Measurements from ENCODE around the gene PPP2R5E. TPM values are rescaled to one million over a fixed set of nuclear protein-coding genes. Genes with fewer than 3 reads are reported as not detected.
"Not testable (repeated sequence)": the region's sequence is repeated elsewhere in the genome, so short reads cannot be mapped to it uniquely, and the experiment has no call there.

Gene PPP2R5E
- total RNA-seq, 1 donor from 2014 or later: 45.1 TPM

- no peak for DNase-seq
- no peaks in the 10 kb centered on the region for H3K27me3 Mint-ChIP-seq
- peaks cover 34% of the 10 kb centered on the region for H3K36me3 Mint-ChIP-seq (ENCODE audit: low read depth)
- no peaks in the 10 kb centered on the region for H3K9me3 Mint-ChIP-seq
- no peak overlapping the region for H3K4me3 Mint-ChIP-seq
- no peaks in the 10 kb centered on the region for H3K4me1 Mint-ChIP-seq
- no peak overlapping the region for H3K27ac Mint-ChIP-seq
- intact Hi-C loops (cut with micrococcal nuclease): no loop called here
These were observed 150.9 kb downstream of the PPP2R5E start for GRCh38 chr14:63392236-63392635.

- no peaks in the 10 kb centered on the region for H3K9me3 Mint-ChIP-seq
- peaks cover 39% of the 10 kb centered on the region for H3K36me3 Mint-ChIP-seq (ENCODE audit: low read depth)
- H3K4me3 Mint-ChIP-seq: no peak overlapping the region
- no peak overlapping the region for H3K27ac Mint-ChIP-seq
- peak; percentile 88 for DNase-seq
- H3K27me3 Mint-ChIP-seq: no peaks in the 10 kb centered on the region
- peaks cover 7% of the 10 kb centered on the region for H3K4me1 Mint-ChIP-seq
- intact Hi-C loops (cut with micrococcal nuclease): loop anchor here (1.0 to 2.0 kb wide), 3 partner anchors 154 to 381 kb away; partner anchors contain the start of gene PPP2R5E
These were observed 154.3 kb downstream of the PPP2R5E start for GRCh38 chr14:63388766-63389431.

- Mint-ChIP-seq H3K4me1 (peaks cover 14% of the 10 kb centered on the region), H3K27me3 (no peaks in the 10 kb centered on the region), H3K4me3 (no peak overlapping the region), H3K9me3 (no peaks in the 10 kb centered on the region), H3K27ac (no peak overlapping the region), H3K36me3 (ENCODE audit: low read depth) (peaks cover 38% of the 10 kb centered on the region)
- intact Hi-C loops (cut with micrococcal nuclease): loop anchor here (2.0 kb wide), 2 partner anchors 155 to 245 kb away; partner anchors contain the start of gene PPP2R5E
- no peak for DNase-seq
These were observed 155.5 kb downstream of the PPP2R5E start for GRCh38 chr14:63387711-63388110.

GRCh38 chr14:63383776-63384367 lies 159.3 kb downstream of the PPP2R5E start:
- Mint-ChIP-seq H3K4me1 (peaks cover 14% of the 10 kb centered on the region), H3K9me3 (no peaks in the 10 kb centered on the region), H3K27me3 (no peaks in the 10 kb centered on the region), H3K27ac (peak overlapping the region; percentile 82), H3K36me3 (ENCODE audit: low read depth) (peaks cover 41% of the 10 kb centered on the region), H3K4me3 (peak overlapping the region; percentile 23)
- DNase-seq: peak; percentile 79
- intact Hi-C loops (cut with micrococcal nuclease): no loop called here

GRCh38 chr14:63378444-63378843 lies 164.7 kb downstream of the PPP2R5E start:
- Mint-ChIP-seq H3K27ac (no peak overlapping the region), H3K9me3 (no peaks in the 10 kb centered on the region), H3K4me1 (peaks cover 3% of the 10 kb centered on the region), H3K27me3 (no peaks in the 10 kb centered on the region), H3K36me3 (ENCODE audit: low read depth) (peaks cover 37% of the 10 kb centered on the region), H3K4me3 (no peak overlapping the region)
- intact Hi-C loops (cut with micrococcal nuclease): no loop called here
- no peak for DNase-seq

- no peaks in the 10 kb centered on the region for H3K9me3 Mint-ChIP-seq
- no peak for DNase-seq
- H3K36me3 Mint-ChIP-seq (ENCODE audit: low read depth): peaks cover 30% of the 10 kb centered on the region
- H3K4me3 Mint-ChIP-seq: no peak overlapping the region
- H3K27ac Mint-ChIP-seq: no peak overlapping the region
- H3K27me3 Mint-ChIP-seq: no peaks in the 10 kb centered on the region
- no peaks in the 10 kb centered on the region for H3K4me1 Mint-ChIP-seq
- intact Hi-C loops (cut with micrococcal nuclease): no loop called here
These were observed 167.4 kb downstream of the PPP2R5E start for GRCh38 chr14:63375769-63376168.

- H3K27me3 Mint-ChIP-seq; H3K9me3 Mint-ChIP-seq; H3K4me3 Mint-ChIP-seq; H3K27ac Mint-ChIP-seq; H3K4me1 Mint-ChIP-seq; intact Hi-C loops (cut with micrococcal nuclease); DNase-seq: not testable (repeated sequence)
- peaks cover 20% of the 10 kb centered on the region for H3K36me3 Mint-ChIP-seq (ENCODE audit: low read depth)
These were observed 171.6 kb downstream of the PPP2R5E start for GRCh38 chr14:63371613-63372012.

GRCh38 chr14:63371033-63371432 lies 172.1 kb downstream of the PPP2R5E start:
- intact Hi-C loops (cut with micrococcal nuclease): no loop called here
- no peak for DNase-seq
- Mint-ChIP-seq H3K36me3 (ENCODE audit: low read depth) (peaks cover 20% of the 10 kb centered on the region), H3K4me3 (no peak overlapping the region), H3K27ac (no peak overlapping the region), H3K27me3 (peaks cover 4% of the 10 kb centered on the region), H3K4me1 (no peaks in the 10 kb centered on the region), H3K9me3 (no peaks in the 10 kb centered on the region)

- intact Hi-C loops (cut with micrococcal nuclease): no loop called here
- H3K36me3 Mint-ChIP-seq (ENCODE audit: low read depth): peaks cover 7% of the 10 kb centered on the region
- no peaks in the 10 kb centered on the region for H3K9me3 Mint-ChIP-seq
- H3K27ac Mint-ChIP-seq: no peak overlapping the region
- no peaks in the 10 kb centered on the region for H3K4me1 Mint-ChIP-seq
- DNase-seq: no peak
- H3K4me3 Mint-ChIP-seq: no peak overlapping the region
- H3K27me3 Mint-ChIP-seq: peaks cover 8% of the 10 kb centered on the region
These were observed 175.3 kb downstream of the PPP2R5E start for GRCh38 chr14:63367742-63368364.

GRCh38 chr14:63362389-63362819 lies 180.8 kb downstream of the PPP2R5E start:
- intact Hi-C loops (cut with micrococcal nuclease): no loop called here
- no peak overlapping the region for H3K27ac Mint-ChIP-seq
- no peak for DNase-seq
- H3K4me1 Mint-ChIP-seq: no peaks in the 10 kb centered on the region
- no peaks in the 10 kb centered on the region for H3K9me3 Mint-ChIP-seq
- no peak overlapping the region for H3K4me3 Mint-ChIP-seq
- peaks cover 18% of the 10 kb centered on the region for H3K27me3 Mint-ChIP-seq
- H3K36me3 Mint-ChIP-seq (ENCODE audit: low read depth): no peaks in the 10 kb centered on the region

- Mint-ChIP-seq H3K27ac (no peak overlapping the region), H3K36me3 (ENCODE audit: low read depth) (no peaks in the 10 kb centered on the region), H3K9me3 (no peaks in the 10 kb centered on the region), H3K4me1 (no peaks in the 10 kb centered on the region), H3K27me3 (peaks cover 17% of the 10 kb centered on the region), H3K4me3 (no peak overlapping the region)
- no peak for DNase-seq
- intact Hi-C loops (cut with micrococcal nuclease): no loop called here
These were observed 181.4 kb downstream of the PPP2R5E start for GRCh38 chr14:63361790-63362189.

- intact Hi-C loops (cut with micrococcal nuclease): no loop called here
- H3K4me1 Mint-ChIP-seq: no peaks in the 10 kb centered on the region
- no peak overlapping the region for H3K4me3 Mint-ChIP-seq
- H3K36me3 Mint-ChIP-seq (ENCODE audit: low read depth): no peaks in the 10 kb centered on the region
- no peak for DNase-seq
- no peak overlapping the region for H3K27ac Mint-ChIP-seq
- H3K27me3 Mint-ChIP-seq: peaks cover 30% of the 10 kb centered on the region
- H3K9me3 Mint-ChIP-seq: no peaks in the 10 kb centered on the region
These were observed 185.3 kb downstream of the PPP2R5E start for GRCh38 chr14:63357841-63358240.

GRCh38 chr14:63345826-63346225 lies 197.4 kb downstream of the PPP2R5E start:
- H3K27me3 Mint-ChIP-seq: peaks cover 40% of the 10 kb centered on the region
- no peaks in the 10 kb centered on the region for H3K36me3 Mint-ChIP-seq (ENCODE audit: low read depth)

GRCh38 chr14:63344336-63344735 lies 198.8 kb downstream of the PPP2R5E start:
- no peaks in the 10 kb centered on the region for H3K4me1 Mint-ChIP-seq
- DNase-seq: no peak
- H3K27ac Mint-ChIP-seq: no peak overlapping the region
- intact Hi-C loops (cut with micrococcal nuclease): no loop called here
- no peaks in the 10 kb centered on the region for H3K36me3 Mint-ChIP-seq (ENCODE audit: low read depth)
- peaks cover 40% of the 10 kb centered on the region for H3K27me3 Mint-ChIP-seq
- H3K4me3 Mint-ChIP-seq: no peak overlapping the region
- H3K9me3 Mint-ChIP-seq: no peaks in the 10 kb centered on the region

More at GRCh38 chr14:63345826-63346225, 197.4 kb downstream of the PPP2R5E start:
- no peak for DNase-seq
- Mint-ChIP-seq H3K27ac (no peak overlapping the region), H3K4me3 (no peak overlapping the region), H3K9me3 (no peaks in the 10 kb centered on the region), H3K4me1 (no peaks in the 10 kb centered on the region)
- intact Hi-C loops (cut with micrococcal nuclease): no loop called here

All from activated CD4-positive, alpha-beta T cell treated with anti-CD3 and anti-CD28 coated beads, Interleukin-2, amount 10 ng/mL, durations not matched to agents 24 days and 14 days (primary cell).